Endothelial cell of umbilical vein (primary cell): ENCODE measurements around the gene NDST3. TPM values are rescaled to one million over a fixed set of nuclear protein-coding genes. Genes with fewer than 3 reads are reported as not detected.

Experiments used
- BruUV-seq: library from RNA; stranded (reverse); fragments of 400-500 nt; replicated peaks from 2 replicates; lab custom pipeline; 2021; lab: Mats Ljungman, UMichigan
- CTCF ChIA-PET: fragments of 300-600, 350-600 bp; sonication (Branson Sonifier 250); formaldehyde crosslinking; loops from one replicate; lab custom pipeline; 2021; ENCODE audit warnings: antibody characterized with exemption, inconsistent platforms; lab: Charles Lee
- POLR2A ChIA-PET: fragments of 300-600, 350-600 bp; sonication (Branson Sonifier 250); formaldehyde crosslinking; loops from one replicate; lab custom pipeline; 2021; ENCODE audit warnings: antibody characterized with exemption, inconsistent platforms; lab: Charles Lee
- DNase-seq: peaks from one replicate; pipeline ENCODE4 v3.0.0-alpha.2; 2011; ENCODE audit warnings: low read depth, low spot score
- FAIRE-seq: peaks from 2 replicates; lab custom pipeline; 2011; peaks lifted over from hg19 to GRCh38; lab: Jason Lieb, UNC
- H2AFZ ChIP-seq: 2 replicates; pipeline ENCODE4 v1.6.0; 2012; ENCODE audit warnings: low read depth, low read length, control low read depth, inconsistent platforms
- H3K27ac ChIP-seq: 2 replicates; pipeline ENCODE4 v1.5.1; 2011; ENCODE audit warnings: low read depth, mild to moderate bottlenecking, control low read depth, low read length, moderate library complexity; ENCODE audit not compliant: insufficient read depth
- H3K27me3 ChIP-seq, 2 experiments: 2 replicates each; pipeline versions ENCODE4 v1.6.0 to v1.6.1; 2011; ENCODE audit warnings: low read length in 2 of 2, mixed read lengths in 1 of 2; ENCODE audit not compliant: control insufficient read depth in 2 of 2, insufficient read depth in 2 of 2
- H3K36me3 ChIP-seq, 2 experiments: 2 replicates in 1 of 2; 3 replicates in 1 of 2; pipeline ENCODE4 v1.5.1; 2011; ENCODE audit warnings: low read length in 2 of 2, mild to moderate bottlenecking in 1 of 2, moderate library complexity in 1 of 2; ENCODE audit not compliant: control insufficient read depth in 2 of 2, insufficient read depth in 2 of 2; ENCODE audit errors: extremely low read depth in 1 of 2
- H3K4me1 ChIP-seq: 3 replicates; pipeline ENCODE4 v1.5.1; 2011; ENCODE audit warnings: mild to moderate bottlenecking, low read length; ENCODE audit not compliant: control insufficient read depth, insufficient read depth; ENCODE audit errors: extremely low read depth
- H3K4me2 ChIP-seq: 2 replicates; pipeline ENCODE4 v1.6.1; 2011; ENCODE audit warnings: low read length, control low read depth, mixed read lengths; ENCODE audit not compliant: insufficient read depth
- H3K4me3 ChIP-seq, 3 experiments: fragments of 200-600 bp in 1 of 3; sonication (generic), shearing (Covaris generic) in 1 of 3; replicated peaks in 1 of 3; 2 replicates each; pipeline ENCODE4 v1.5.1; 2011 to 2016; ENCODE audit warnings: control low read depth in 3 of 3, low read length in 3 of 3, mild to moderate bottlenecking in 2 of 3, inconsistent platforms in 1 of 3, low read depth in 1 of 3, moderate library complexity in 1 of 3; ENCODE audit not compliant: insufficient read depth in 1 of 3
- H3K79me2 ChIP-seq: 2 replicates; pipeline ENCODE4 v1.6.0; 2012; ENCODE audit warnings: low read length, inconsistent platforms; ENCODE audit not compliant: control insufficient read depth, insufficient read depth
- H3K9ac ChIP-seq: replicated peaks from 2 replicates; pipeline ENCODE3; 2011; ENCODE audit warnings: low read length, control low read depth; ENCODE audit not compliant: insufficient read depth; ENCODE audit errors: extremely low read depth
- H3K9me1 ChIP-seq: replicated peaks from 3 replicates; pipeline ENCODE4 v1.6.0; 2011; ENCODE audit warnings: mild to moderate bottlenecking, low read length; ENCODE audit not compliant: control insufficient read depth, insufficient read depth; ENCODE audit errors: extremely low read depth
- H3K9me3 ChIP-seq: replicated peaks from 2 replicates; pipeline ENCODE4 v1.5.1; 2012; ENCODE audit warnings: low read length, inconsistent platforms; ENCODE audit not compliant: control insufficient read depth, insufficient read depth
- H4K20me1 ChIP-seq: replicated peaks from 2 replicates; pipeline ENCODE3; 2011; ENCODE audit warnings: mild to moderate bottlenecking, low read length; ENCODE audit not compliant: control insufficient read depth, insufficient read depth; ENCODE audit errors: extremely low read depth
- CTCF ChIP-seq, 2 donors: IDR thresholded peaks; 1 replicate in 1 of 2; 2 replicates in 1 of 2; pipeline ENCODE4 v1.5.1; 2011; ENCODE audit warnings: low read length in 2 of 2, mild to moderate bottlenecking in 2 of 2, moderate library complexity in 2 of 2, control low read depth in 1 of 2, inconsistent platforms in 1 of 2, low read depth in 1 of 2; ENCODE audit not compliant: insufficient read depth in 1 of 2; ENCODE audit errors: extremely low read depth in 1 of 2
- EZH2 ChIP-seq: IDR thresholded peaks from 2 replicates; pipeline ENCODE4 v1.6.1; 2012; ENCODE audit warnings: borderline replicate concordance, low read depth, mild to moderate bottlenecking, moderate library complexity, low read length, inconsistent platforms; ENCODE audit not compliant: severe bottlenecking
- FOS ChIP-seq: IDR thresholded peaks from 2 replicates; pipeline ENCODE4 v1.6.1; 2011; ENCODE audit warnings: mild to moderate bottlenecking, low read length, moderate library complexity, borderline replicate concordance; ENCODE audit not compliant: insufficient read depth
- GATA2 ChIP-seq: IDR thresholded peaks from 2 replicates; pipeline ENCODE4 v1.7.0; 2011; ENCODE audit warnings: low read depth, mild to moderate bottlenecking, moderate library complexity, mixed read lengths, low read length; ENCODE audit not compliant: insufficient read length, insufficient read depth
- JUN ChIP-seq: IDR thresholded peaks from 2 replicates; pipeline ENCODE4 v1.6.1; 2011; ENCODE audit warnings: borderline replicate concordance, low read depth; ENCODE audit not compliant: insufficient read length, insufficient read depth
- MAX ChIP-seq: IDR thresholded peaks from 2 replicates; pipeline ENCODE4 v1.6.1; 2011; ENCODE audit not compliant: insufficient read depth, insufficient read length
- MYC ChIP-seq: IDR thresholded peaks from one replicate; pipeline ENCODE4 v1.6.1; 2011; ENCODE audit warnings: mild to moderate bottlenecking, low read depth, low read length
- POLR2A ChIP-seq: IDR thresholded peaks from 2 replicates; pipeline ENCODE4 v1.6.1; 2012; ENCODE audit warnings: low read depth, mild to moderate bottlenecking, control low read depth, low read length
- POLR2AphosphoS5 ChIP-seq: IDR thresholded peaks from 2 replicates; pipeline ENCODE4 v1.6.1; 2012; ENCODE audit warnings: low read depth, mild to moderate bottlenecking, control low read depth, low read length, moderate library complexity; ENCODE audit not compliant: insufficient read depth
- dilution Hi-C: fragments of 300-500 bp; cut with MboI; formaldehyde crosslinking; loops from one replicate; pipeline ENCODE4 v1.15.0; 2019; ENCODE audit warnings: low sequenced_read_pairs; ENCODE audit not compliant: extremely low pct_ligation_motif_present
- intact Hi-C: fragments of 100-400 bp; cut with micrococcal nuclease; formaldehyde crosslinking; loops from one replicate; pipeline ENCODE4 v1.10.0; 2022
- polyA plus RNA-seq, 4 experiments: library from polyadenylated mRNA; depleted of rRNA in 3 of 4; stranded (reverse) in 3 of 4; unstranded in 1 of 4; fragments of >200 nt; gene quantifications; 2 replicates each; pipeline versions ENCODE4 v1.2.1 to v1.2.3, GENCODE V29; 2011 to 2012; ENCODE audit warnings: missing spikeins in 1 of 4
- total RNA-seq: library from RNA; stranded (reverse); gene quantifications from 2 replicates; pipeline ENCODE4 v1.2.3, GENCODE V29; 2021

The NDST3 gene
- total and polyA plus RNA-seq, 2 donors (not counting 3 experiments of a cell fraction or from before 2014, with no cell fraction given) = 0.04 TPM; not detected in 1

GRCh38 chr4:118206627-118207026 lies 172.3 kb downstream of the NDST3 start:
- FAIRE-seq (no peak), DNase-seq (no peak)
- CTCF ChIA-PET = no interaction called here
- no peaks in the 10 kb centered on the region for H3K36me3 ChIP-seq
- no peak overlapping the region for H3K4me2 ChIP-seq
- dilution Hi-C loops = no loop called here
- no peaks in the 10 kb centered on the region for H4K20me1 ChIP-seq
- H3K79me2 ChIP-seq = no peaks in the 10 kb centered on the region
- BruUV-seq = no TSS peak
- H3K4me1 ChIP-seq = no peaks in the 10 kb centered on the region
- TF ChIP-seq FOS (no peak), POLR2AphosphoS5 (no peak), MYC (no peak), EZH2 (no peak), POLR2A (no peak), MAX (no peak), JUN (no peak), CTCF (IDR thresholded peaks at IDR 0.05; ENCODE audit: extremely low read depth in 1 of 2, insufficient read depth in 1 of 2, low read depth in 1 of 2, low read length in 2 of 2) (no peak), GATA2 (no peak)
- POLR2A ChIA-PET = no interaction called here
- H3K9me3 ChIP-seq = no peaks in the 10 kb centered on the region
- H3K9ac ChIP-seq = no peak overlapping the region
- H3K9me1 ChIP-seq = no peaks in the 10 kb centered on the region
- H2AFZ ChIP-seq = no peak overlapping the region
- intact Hi-C loops = no loop called here
- H3K27me3 ChIP-seq = no peaks in the 10 kb centered on the region
- H3K27ac ChIP-seq = no peak overlapping the region
- H3K4me3 ChIP-seq = no peak overlapping the region
